Mesenchymal stem cell (in vitro differentiated cells and primary cell): ENCODE data around the gene NRXN3.

Experiments
- DNase-seq: peaks from one replicate; pipeline ENCODE4 v3.0.0-alpha.2; 2013
- H2AFZ ChIP-seq: one replicate; pipeline ENCODE4 v1.6.1; 2013; ENCODE audit warnings: low read depth, mild to moderate bottlenecking, control low read depth, inconsistent platforms, low read length, moderate library complexity
- H2AK5ac ChIP-seq: 2 replicates; pipeline ENCODE4 v1.6.1; 2013; ENCODE audit warnings: low read length, moderate library complexity, mild to moderate bottlenecking, inconsistent platforms; ENCODE audit not compliant: severe bottlenecking
- H2BK120ac ChIP-seq: one replicate; pipeline ENCODE4 v1.6.1; 2013; ENCODE audit warnings: low read depth, mild to moderate bottlenecking, inconsistent platforms, low read length, moderate library complexity
- H2BK12ac ChIP-seq, 2 experiments: one replicate each; pipeline ENCODE4 v1.6.1; 2013; ENCODE audit warnings: inconsistent platforms in 2 of 2, low read length in 2 of 2, mild to moderate bottlenecking in 2 of 2, moderate library complexity in 2 of 2, control low read depth in 1 of 2
- H2BK15ac ChIP-seq: one replicate; pipeline ENCODE4 v1.6.1; 2013; ENCODE audit warnings: mild to moderate bottlenecking, low read depth, inconsistent platforms; ENCODE audit not compliant: poor library complexity, severe bottlenecking
- H2BK5ac ChIP-seq: 2 replicates; pipeline ENCODE4 v1.6.1; 2013; ENCODE audit warnings: low read depth, mild to moderate bottlenecking, low read length, control low read depth, inconsistent platforms; ENCODE audit not compliant: poor library complexity, severe bottlenecking
- H3K14ac ChIP-seq, 2 experiments: one replicate each; pipeline ENCODE4 v1.6.1; 2013; ENCODE audit warnings: inconsistent platforms in 2 of 2, low read length in 2 of 2, control low read depth in 1 of 2, mild to moderate bottlenecking in 1 of 2, moderate library complexity in 1 of 2
- H3K18ac ChIP-seq, 2 experiments: one replicate each; pipeline ENCODE4 v1.6.1; 2013; ENCODE audit warnings: inconsistent platforms in 2 of 2, low read length in 2 of 2, control low read depth in 1 of 2, low read depth in 1 of 2, mild to moderate bottlenecking in 1 of 2
- H3K23ac ChIP-seq, 2 experiments: one replicate each; pipeline ENCODE4 v1.6.1; 2013; ENCODE audit warnings: inconsistent platforms in 2 of 2, low read length in 2 of 2, mild to moderate bottlenecking in 2 of 2, moderate library complexity in 2 of 2, control low read depth in 1 of 2
- H3K27ac ChIP-seq: 2 replicates; pipeline ENCODE4 v1.5.1; 2013; ENCODE audit warnings: mild to moderate bottlenecking, moderate library complexity, low read length, control low read depth, inconsistent platforms; ENCODE audit not compliant: poor library complexity, severe bottlenecking
- H3K27me3 ChIP-seq, 2 experiments: 2 replicates each; pipeline versions ENCODE4 v1.6.1 to v1.7.0; 2013; ENCODE audit warnings: low read length in 2 of 2, mild to moderate bottlenecking in 2 of 2, moderate library complexity in 2 of 2, control low read depth in 1 of 2, inconsistent platforms in 1 of 2; ENCODE audit not compliant: control insufficient read depth in 1 of 2, insufficient read depth in 1 of 2
- H3K36me3 ChIP-seq, 2 experiments: 2 replicates each; pipeline versions ENCODE4 v1.6.1 to v1.7.0; 2013; ENCODE audit warnings: low read length in 2 of 2, control low read depth in 1 of 2, inconsistent platforms in 1 of 2, low read depth in 1 of 2, mild to moderate bottlenecking in 1 of 2; ENCODE audit not compliant: insufficient read depth in 2 of 2, control insufficient read depth in 1 of 2
- H3K4ac ChIP-seq, 2 experiments: one replicate each; pipeline ENCODE4 v1.6.1; 2013; ENCODE audit warnings: inconsistent platforms in 2 of 2, low read length in 2 of 2, mild to moderate bottlenecking in 2 of 2, moderate library complexity in 2 of 2, control low read depth in 1 of 2, low read depth in 1 of 2
- H3K4me1 ChIP-seq: 2 replicates; pipeline ENCODE4 v1.6.1; 2013; ENCODE audit warnings: low read depth, low read length, control low read depth; ENCODE audit not compliant: control insufficient read depth, insufficient read depth
- H3K4me2 ChIP-seq: 2 replicates; pipeline ENCODE4 v1.6.1; 2013; ENCODE audit warnings: low read length, mild to moderate bottlenecking, inconsistent platforms; ENCODE audit not compliant: poor library complexity, severe bottlenecking
- H3K4me3 ChIP-seq, 2 experiments: 2 replicates each; pipeline versions ENCODE4 v1.5.1 to v1.7.0; 2013; ENCODE audit warnings: low read length in 2 of 2, mild to moderate bottlenecking in 2 of 2, control low read depth in 1 of 2, low read depth in 1 of 2; ENCODE audit not compliant: insufficient read depth in 1 of 2
- H3K79me1 ChIP-seq: replicated peaks from 2 replicates; pipeline ENCODE4 v1.6.1; 2013; ENCODE audit warnings: mild to moderate bottlenecking, control low read depth, low read length, inconsistent platforms; ENCODE audit not compliant: poor library complexity, severe bottlenecking
- H3K9ac ChIP-seq: 2 replicates; pipeline ENCODE4 v1.7.0; 2013; ENCODE audit warnings: mild to moderate bottlenecking, low read length, moderate library complexity
- H3K9me3 ChIP-seq: 2 replicates; pipeline ENCODE4 v1.7.0; 2013; ENCODE audit warnings: mild to moderate bottlenecking, low read length; ENCODE audit not compliant: control insufficient read depth
- H4K8ac ChIP-seq: one replicate; pipeline ENCODE4 v1.6.1; 2013; ENCODE audit warnings: inconsistent platforms, mild to moderate bottlenecking, low read length, moderate library complexity
- H4K91ac ChIP-seq: one replicate; pipeline ENCODE4 v1.6.1; 2013; ENCODE audit warnings: mild to moderate bottlenecking, low read length, inconsistent platforms
- WGBS: methylation state at CpG from one replicate; pipeline ENCODE4 v1.1.7; 2013; ENCODE audit warnings: mixed read lengths; 5-methylcytosine and 5-hydroxymethylcytosine counted together

NRXN3 gene

GRCh38 chr14:79542121-79542520 lies 1371.9 kb downstream of the NRXN3 start:
- no peak overlapping the region for H2BK120ac ChIP-seq
- no peak overlapping the region for H2BK12ac ChIP-seq
- H3K4me1 ChIP-seq = peaks cover 2% of the 10 kb centered on the region
- H3K27ac ChIP-seq = no peak overlapping the region
- H2BK15ac ChIP-seq = no peak overlapping the region
- no peak for DNase-seq
- no peak overlapping the region for H3K18ac ChIP-seq
- no peak overlapping the region for H3K14ac ChIP-seq
- no peaks in the 10 kb centered on the region for H3K79me1 ChIP-seq
- H3K23ac ChIP-seq = no peak overlapping the region
- no peak overlapping the region for H2AFZ ChIP-seq
- no peaks in the 10 kb centered on the region for H3K36me3 ChIP-seq
- no peak overlapping the region for H3K9ac ChIP-seq
- H3K4ac ChIP-seq = no peak overlapping the region
- H4K91ac ChIP-seq = no peak overlapping the region
- H3K4me3 ChIP-seq = no peak overlapping the region
- H3K4me2 ChIP-seq = no peak overlapping the region
- no peak overlapping the region for H2AK5ac ChIP-seq
- no CpG with 5 or more reads among the region's 3 CpGs for WGBS
- H2BK5ac ChIP-seq = no peak overlapping the region
- no peak overlapping the region for H4K8ac ChIP-seq
- H3K27me3 ChIP-seq = no peaks in the 10 kb centered on the region
- no peaks in the 10 kb centered on the region for H3K9me3 ChIP-seq

DNA sequence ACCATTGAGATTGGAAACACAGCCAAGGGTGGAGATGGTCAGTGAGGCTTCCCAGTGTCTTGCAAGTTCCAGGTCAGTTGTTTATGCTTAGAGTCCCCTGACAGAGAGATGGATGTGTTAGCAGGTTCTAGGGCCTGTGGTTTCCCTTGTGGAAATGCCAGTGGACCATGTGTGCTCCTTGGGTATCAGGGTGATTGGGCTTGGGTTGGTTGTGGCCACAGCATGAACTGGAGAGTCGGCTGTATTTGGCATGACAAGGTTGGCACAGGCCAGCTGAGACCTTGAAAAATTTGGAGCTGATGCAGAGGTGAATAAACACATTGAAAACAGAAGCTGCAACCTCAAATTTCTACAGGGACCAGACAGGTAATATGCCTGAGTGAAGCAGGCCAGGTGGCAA lies 1373.2 kb downstream of the NRXN3 start:
- no peak overlapping the region for H3K27ac ChIP-seq
- no peaks in the 10 kb centered on the region for H3K27me3 ChIP-seq
- peak overlapping the region; percentile 26 for H2AK5ac ChIP-seq
- H2AFZ ChIP-seq = no peak overlapping the region
- H3K18ac ChIP-seq = no peak overlapping the region
- H3K9ac ChIP-seq = no peak overlapping the region
- H3K14ac ChIP-seq = no peak overlapping the region
- H3K79me1 ChIP-seq = no peaks in the 10 kb centered on the region
- H3K4me1 ChIP-seq = peaks cover 2% of the 10 kb centered on the region
- H2BK120ac ChIP-seq = no peak overlapping the region
- H3K4me3 ChIP-seq = no peak overlapping the region
- no peak overlapping the region for H2BK15ac ChIP-seq
- no peak overlapping the region for H4K91ac ChIP-seq
- no peak overlapping the region for H3K4me2 ChIP-seq
- H3K4ac ChIP-seq = no peak overlapping the region
- WGBS = 100% methylated on average over 1 of the region's 1 CpG
- no peak overlapping the region for H3K23ac ChIP-seq
- DNase-seq = no peak
- no peaks in the 10 kb centered on the region for H3K36me3 ChIP-seq
- H4K8ac ChIP-seq = no peak overlapping the region
- H2BK5ac ChIP-seq = no peak overlapping the region
- peak overlapping the region in 1 of 2 experiments; percentile 41 for H2BK12ac ChIP-seq
- no peaks in the 10 kb centered on the region for H3K9me3 ChIP-seq

DNA sequence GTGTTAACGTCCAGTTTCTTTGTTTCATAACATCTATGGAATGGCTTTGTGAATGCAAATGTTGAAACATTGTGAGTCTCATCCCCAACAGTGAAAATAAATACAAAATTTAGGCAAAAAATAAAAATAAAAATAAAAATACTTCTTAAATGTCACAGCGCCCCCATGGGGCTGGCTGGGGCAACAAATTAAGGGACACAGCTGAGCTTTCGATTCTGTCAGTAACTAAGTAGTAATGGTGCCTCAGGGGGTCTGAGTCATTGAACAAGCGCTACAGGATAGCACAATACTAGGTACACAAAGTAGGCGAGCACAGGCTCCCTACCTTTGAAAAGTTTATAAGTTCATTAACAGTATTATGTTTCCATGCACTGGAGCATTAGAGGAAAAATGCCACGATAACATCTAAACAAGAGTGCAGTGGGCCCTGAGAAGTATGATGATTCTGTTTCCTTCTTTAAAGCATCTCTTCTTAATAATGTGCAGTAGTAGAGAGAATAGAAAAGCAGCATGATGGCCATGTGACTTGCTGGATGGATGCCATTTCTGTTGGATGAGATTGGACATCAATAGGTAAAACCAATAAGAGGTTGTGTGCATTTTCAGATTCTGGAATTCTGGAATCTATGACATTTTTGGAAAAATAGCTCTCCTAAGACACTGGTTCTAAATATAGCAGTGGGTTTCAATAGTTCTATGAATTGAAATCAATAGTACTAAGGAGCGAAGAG lies 1374.0 kb downstream of the NRXN3 start:
- no peaks in the 10 kb centered on the region for H3K79me1 ChIP-seq
- H3K4ac ChIP-seq = no peak overlapping the region
- peaks cover 2% of the 10 kb centered on the region for H3K4me1 ChIP-seq
- no peaks in the 10 kb centered on the region for H3K27me3 ChIP-seq
- H4K8ac ChIP-seq = no peak overlapping the region
- H2BK15ac ChIP-seq = no peak overlapping the region
- no peak overlapping the region for H4K91ac ChIP-seq
- H3K36me3 ChIP-seq = no peaks in the 10 kb centered on the region
- H3K14ac ChIP-seq = no peak overlapping the region
- DNase-seq = peak; percentile 49
- no peak overlapping the region for H3K9ac ChIP-seq
- no peak overlapping the region for H2BK120ac ChIP-seq
- WGBS = 55% methylated on average over 6 of the region's 7 CpGs
- H3K9me3 ChIP-seq = no peaks in the 10 kb centered on the region
- H2BK12ac ChIP-seq = no peak overlapping the region
- no peak overlapping the region for H3K4me2 ChIP-seq
- no peak overlapping the region for H2BK5ac ChIP-seq
- no peak overlapping the region for H3K18ac ChIP-seq
- peak overlapping the region; percentile 16 for H3K27ac ChIP-seq
- H3K4me3 ChIP-seq = no peak overlapping the region
- H3K23ac ChIP-seq = no peak overlapping the region
- H2AFZ ChIP-seq = no peak overlapping the region
- H2AK5ac ChIP-seq = no peak overlapping the region

DNA sequence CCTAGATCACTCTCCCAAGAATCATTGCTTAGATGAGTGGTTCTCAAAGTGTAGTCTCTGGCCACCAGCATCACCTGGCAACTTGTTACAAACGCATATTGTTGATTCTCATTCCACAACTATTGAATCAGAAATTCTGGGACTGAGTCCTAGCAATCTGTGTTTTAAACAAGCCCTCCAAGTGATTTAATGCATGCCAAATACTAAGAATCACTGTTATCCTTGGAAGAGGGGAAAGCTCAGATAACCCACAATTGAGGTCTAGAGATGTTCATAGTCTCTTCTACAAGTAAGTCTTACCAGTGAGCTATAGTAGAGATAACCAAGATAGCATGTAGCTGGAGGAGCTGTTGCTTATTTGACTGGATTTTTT lies 1374.5 kb downstream of the NRXN3 start:
- Histone ChIP-seq H3K36me3 (no peaks in the 10 kb centered on the region), H3K4ac (no peak overlapping the region), H3K79me1 (no peaks in the 10 kb centered on the region), H2AK5ac (no peak overlapping the region), H2BK12ac (no peak overlapping the region), H3K4me3 (no peak overlapping the region), H2BK5ac (no peak overlapping the region), H3K14ac (no peak overlapping the region), H2BK120ac (no peak overlapping the region), H3K9ac (no peak overlapping the region), H3K23ac (no peak overlapping the region), H4K8ac (no peak overlapping the region), H3K27ac (no peak overlapping the region), H2BK15ac (no peak overlapping the region), H3K9me3 (no peaks in the 10 kb centered on the region), H3K4me1 (peaks cover 4% of the 10 kb centered on the region), H3K4me2 (no peak overlapping the region), H3K18ac (no peak overlapping the region), H4K91ac (no peak overlapping the region), H3K27me3 (no peaks in the 10 kb centered on the region), H2AFZ (no peak overlapping the region)
- DNase-seq = peak; percentile 8
- 93% methylated on average over 1 of the region's 1 CpG for WGBS
